Left renal pelvis (tissue), 4 donors: Measurements from ENCODE around the gene DZIP3. TPM values are rescaled to one million over a fixed set of nuclear protein-coding genes. Genes with fewer than 3 reads are reported as not detected.
A peak's percentile ranks its signal among the peaks of the same experiment; 100 is the strongest.

Experiments
- DNase-seq, 4 donors: peaks; one replicate each; pipeline ENCODE4 v3.0.0-alpha.2; 2013; ENCODE audit warnings: low read depth in 4 of 4, low spot score in 3 of 4
- polyA plus RNA-seq, 4 donors: library from polyadenylated mRNA; unstranded; fragments of 120-200 nt; gene quantifications; one replicate each; pipeline ENCODE4 v1.2.1, GENCODE V29; 2013; ENCODE audit not compliant: insufficient read length in 4 of 4

The DZIP3 gene, protein sequence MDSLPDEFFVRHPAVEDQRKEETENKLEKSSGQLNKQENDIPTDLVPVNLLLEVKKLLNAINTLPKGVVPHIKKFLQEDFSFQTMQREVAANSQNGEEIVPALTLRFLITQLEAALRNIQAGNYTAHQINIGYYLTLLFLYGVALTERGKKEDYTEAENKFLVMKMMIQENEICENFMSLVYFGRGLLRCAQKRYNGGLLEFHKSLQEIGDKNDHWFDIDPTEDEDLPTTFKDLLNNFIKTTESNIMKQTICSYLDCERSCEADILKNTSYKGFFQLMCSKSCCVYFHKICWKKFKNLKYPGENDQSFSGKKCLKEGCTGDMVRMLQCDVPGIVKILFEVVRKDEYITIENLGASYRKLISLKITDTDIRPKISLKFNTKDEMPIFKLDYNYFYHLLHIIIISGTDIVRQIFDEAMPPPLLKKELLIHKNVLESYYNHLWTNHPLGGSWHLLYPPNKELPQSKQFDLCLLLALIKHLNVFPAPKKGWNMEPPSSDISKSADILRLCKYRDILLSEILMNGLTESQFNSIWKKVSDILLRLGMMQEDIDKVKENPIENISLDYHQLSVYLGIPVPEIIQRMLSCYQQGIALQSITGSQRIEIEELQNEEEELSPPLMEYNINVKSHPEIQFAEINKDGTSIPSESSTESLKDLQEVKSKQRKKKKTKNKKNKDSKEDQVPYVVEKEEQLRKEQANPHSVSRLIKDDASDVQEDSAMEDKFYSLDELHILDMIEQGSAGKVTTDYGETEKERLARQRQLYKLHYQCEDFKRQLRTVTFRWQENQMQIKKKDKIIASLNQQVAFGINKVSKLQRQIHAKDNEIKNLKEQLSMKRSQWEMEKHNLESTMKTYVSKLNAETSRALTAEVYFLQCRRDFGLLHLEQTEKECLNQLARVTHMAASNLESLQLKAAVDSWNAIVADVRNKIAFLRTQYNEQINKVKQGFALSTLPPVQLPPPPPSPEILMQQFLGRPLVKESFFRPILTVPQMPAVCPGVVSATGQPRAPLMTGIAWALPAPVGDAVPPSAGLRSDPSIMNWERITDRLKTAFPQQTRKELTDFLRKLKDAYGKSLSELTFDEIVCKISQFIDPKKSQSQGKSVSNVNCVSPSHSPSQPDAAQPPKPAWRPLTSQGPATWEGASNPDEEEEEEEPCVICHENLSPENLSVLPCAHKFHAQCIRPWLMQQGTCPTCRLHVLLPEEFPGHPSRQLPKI
- 10 to 100 TPM; 21.5 to 39.9 (median 33.8) TPM for polyA plus RNA-seq

DNA sequence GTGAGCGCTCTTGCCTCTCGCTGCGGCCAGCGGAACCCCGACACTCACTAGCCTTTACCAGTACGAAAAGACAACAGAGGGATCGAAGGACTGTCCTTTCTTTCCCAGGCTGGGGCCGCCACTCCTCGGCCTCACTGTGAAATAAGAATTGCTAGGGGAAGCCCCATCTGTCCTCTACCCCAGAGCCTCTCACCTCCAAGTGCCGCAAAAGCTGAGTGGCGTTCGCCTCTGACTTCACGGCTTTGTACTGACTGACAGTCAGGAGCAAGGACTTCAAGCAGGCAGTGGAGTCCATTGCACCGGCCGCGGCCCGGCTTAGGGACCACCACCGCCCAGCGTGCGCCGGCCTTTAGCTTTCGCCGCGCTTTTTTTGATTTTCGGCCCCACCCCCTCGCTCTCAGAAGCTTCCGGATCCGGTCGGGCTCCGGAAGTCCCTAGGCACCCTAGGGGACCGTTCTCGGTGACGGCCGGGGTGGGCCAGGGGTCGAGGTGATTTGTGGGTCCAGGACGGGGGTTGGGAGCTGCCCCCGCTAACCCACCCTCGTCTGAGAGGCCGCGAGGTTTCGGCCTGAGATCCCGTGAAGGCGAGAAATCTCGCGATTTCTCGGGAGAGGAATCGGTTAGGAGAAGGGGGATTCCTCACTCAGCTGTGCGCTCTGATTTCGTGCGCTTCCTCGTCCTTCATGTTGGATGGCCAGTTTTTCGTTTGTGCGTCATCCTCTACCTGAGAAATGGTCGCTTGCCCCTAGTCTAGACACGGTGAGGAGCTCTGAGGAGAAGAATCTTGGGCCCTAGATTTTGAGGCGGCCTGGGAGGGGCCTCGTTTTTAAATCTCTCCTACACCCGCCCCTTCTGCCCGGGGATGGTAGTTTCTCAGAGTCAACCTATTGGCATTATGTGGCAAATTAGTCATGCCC is at the start of gene DZIP3, which contains the start of gene CIP2A:
Gene DZIP3, plus strand, starts transcription at position 642 of the 917 bp plus-strand sequence. CDS start 15,685 bp downstream, outside the sequence.
Gene CIP2A, minus strand, starts transcription at position 358 of the 917 bp plus-strand sequence. Its CDS starts 63 bp downstream, at position 295.
- DNase-seq = peak; percentile 89 to 92 (median 90)

DNA sequence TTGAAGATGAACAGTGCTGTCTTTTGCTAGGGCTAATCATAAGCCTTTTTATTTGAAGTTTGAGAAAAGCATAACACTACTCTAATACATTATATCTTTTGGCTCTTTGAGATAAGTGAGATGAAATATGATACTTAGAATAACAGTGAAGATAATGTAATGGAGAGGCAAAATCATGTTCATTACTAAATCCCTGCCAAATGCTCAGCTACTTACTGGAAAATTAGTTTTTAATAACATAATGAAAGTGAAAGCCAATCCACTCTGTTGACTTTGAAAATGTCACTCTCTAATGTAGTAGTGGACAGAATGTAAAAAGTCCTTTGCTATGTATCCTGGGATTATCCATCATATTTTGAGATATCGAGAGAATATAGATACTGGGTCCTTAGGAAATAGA is 43.3 kb upstream of the DZIP3 start:
- DNase-seq = no peak

DNA sequence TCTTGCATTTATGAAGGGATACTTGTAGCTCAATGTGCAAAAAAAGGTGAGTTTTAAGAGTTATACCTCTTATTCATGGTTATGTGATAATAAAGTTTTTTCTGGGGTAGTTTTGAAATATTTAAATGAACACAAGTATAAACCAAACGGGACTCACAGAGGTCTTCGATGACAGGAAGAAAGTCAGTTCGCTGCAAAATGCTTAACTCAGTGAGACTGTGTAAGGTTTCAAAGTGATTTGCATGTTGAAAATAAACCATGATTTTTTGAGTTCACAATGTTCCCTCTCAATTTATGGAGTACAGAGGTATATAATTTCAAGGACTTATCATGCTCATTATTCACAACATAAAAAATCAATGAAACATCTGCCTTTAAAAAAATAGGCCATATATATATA is 42.8 kb upstream of the DZIP3 start:
- no peak for DNase-seq

DNA sequence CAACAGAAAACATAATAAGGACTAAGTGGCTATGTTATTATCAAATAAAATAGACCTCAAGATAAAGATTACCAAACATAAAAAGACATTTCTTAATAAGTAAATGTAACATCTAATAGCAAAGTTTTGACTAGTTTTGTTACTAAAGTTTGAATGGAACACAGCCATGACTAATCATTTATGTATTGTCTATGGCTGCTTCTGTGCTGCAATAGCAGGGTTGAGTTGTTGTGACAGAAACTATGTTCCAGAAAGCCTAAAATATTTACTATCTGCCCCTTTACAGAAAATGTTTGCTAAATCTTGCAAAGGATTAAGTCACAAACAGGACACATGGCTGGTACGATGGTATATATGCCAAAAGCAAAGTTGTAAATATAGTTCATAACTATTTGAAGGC is 41.2 kb upstream of the DZIP3 start:
- DNase-seq = no peak

DNA sequence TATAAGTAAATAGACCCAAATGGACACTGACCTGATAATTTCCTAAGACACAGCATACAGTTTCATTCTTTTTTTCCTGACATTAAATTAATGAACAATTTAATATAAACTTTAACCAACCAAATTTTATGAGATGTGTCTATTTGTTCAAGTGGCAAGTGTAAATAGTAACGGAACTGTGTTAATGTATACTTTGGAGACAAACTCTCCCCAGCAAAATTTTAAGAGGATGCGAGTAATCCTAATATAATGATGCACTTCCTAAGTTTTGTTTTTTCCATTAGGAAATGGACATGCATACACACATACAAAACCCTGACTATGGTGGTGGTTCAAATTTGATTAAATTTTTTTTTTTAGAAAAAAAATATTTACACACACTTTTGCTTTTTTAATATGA is 40.6 kb upstream of the DZIP3 start:
- no peak for DNase-seq

DNA sequence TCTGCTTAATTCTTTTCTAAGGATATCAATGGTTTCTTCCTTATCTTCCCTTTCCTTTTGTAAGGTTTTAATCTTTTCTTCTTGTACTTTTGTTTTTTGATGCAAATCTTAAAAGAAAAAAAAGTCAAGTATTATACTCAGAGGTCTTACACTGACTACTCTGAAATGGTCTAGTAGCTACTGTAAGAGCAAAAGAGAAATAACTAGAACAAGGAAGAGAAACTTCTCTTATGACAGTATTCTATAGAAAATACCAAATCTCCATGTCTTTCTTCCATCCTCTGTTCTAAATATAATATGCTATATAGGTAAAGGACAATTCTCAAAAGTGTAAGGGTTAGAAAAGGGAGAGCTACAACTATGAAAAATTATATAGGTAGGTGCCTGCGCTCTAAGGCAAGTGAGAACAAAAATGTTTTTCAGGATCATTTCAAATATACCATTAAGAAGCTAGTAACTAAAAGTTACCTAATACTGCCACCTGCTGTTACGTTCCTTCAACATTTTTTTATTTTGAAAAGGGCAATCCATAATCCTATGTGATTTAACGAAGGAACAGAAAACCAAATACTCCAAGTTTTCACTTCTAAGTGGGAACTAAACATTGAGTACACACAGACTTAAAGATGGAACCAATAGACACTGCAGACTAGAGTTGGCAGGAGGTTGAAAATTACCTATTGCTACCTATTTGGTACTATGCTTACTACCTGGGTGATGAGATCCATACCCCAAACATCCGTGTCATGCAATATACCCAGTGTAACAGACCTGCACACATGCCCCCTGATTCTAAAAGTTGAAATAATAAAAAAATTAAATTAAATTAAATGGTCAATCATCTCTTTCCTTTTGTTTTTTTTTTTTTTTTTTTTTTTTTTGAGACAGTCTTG is 37.0 kb upstream of the DZIP3 start:
- DNase-seq = peak in 2 of 4 donors; percentile 17 to 20

DNA sequence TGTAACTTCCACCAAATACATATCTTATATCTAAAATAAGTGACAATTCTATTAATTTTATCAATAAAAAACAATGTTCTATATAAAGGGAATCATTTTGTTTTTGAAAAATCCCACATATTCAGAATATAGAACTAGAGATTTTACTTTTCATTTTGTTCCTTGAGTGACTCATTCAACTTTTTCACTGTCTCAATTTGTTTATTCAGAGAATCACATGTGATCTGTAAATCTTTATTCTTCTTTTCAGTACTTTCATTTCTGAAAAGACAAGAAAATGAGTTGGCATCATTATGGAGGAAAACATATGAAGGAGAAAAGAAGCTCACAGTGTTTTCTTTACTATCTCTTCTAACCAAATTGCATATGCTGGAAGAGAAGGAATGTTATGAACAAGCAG is 35.3 kb upstream of the DZIP3 start:
- no peak for DNase-seq

DNA sequence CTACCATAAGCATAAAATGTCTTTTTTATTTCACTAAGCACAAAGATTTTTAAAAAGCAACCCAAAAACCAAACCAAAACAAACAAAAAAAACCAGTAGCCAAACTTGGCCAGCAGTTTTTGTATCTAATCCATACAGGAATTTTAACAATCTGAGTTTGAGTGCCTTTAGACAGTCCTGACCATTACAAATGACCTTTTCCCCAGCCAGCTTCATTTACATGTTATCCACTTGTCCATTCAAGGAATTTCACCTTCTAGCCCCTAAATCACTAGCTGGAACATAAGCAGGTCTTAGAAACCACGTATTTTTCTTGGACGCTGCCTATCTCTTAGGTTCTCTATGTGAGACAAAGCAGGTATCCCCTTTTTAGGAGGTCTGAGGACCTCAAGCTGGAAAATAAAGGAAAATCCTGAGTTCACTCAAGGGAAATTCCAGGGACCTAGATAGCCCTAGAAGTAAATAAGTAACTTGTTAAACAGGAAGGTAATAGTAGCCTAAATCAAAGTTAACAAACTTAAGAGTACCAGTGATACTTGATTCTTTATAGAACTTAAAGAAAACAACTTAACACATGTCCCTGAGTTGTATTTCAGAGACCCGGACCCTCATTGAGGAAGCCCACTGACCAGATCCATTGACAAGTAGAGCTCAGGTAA is 34.5 kb upstream of the DZIP3 start:
- DNase-seq = no peak

DNA sequence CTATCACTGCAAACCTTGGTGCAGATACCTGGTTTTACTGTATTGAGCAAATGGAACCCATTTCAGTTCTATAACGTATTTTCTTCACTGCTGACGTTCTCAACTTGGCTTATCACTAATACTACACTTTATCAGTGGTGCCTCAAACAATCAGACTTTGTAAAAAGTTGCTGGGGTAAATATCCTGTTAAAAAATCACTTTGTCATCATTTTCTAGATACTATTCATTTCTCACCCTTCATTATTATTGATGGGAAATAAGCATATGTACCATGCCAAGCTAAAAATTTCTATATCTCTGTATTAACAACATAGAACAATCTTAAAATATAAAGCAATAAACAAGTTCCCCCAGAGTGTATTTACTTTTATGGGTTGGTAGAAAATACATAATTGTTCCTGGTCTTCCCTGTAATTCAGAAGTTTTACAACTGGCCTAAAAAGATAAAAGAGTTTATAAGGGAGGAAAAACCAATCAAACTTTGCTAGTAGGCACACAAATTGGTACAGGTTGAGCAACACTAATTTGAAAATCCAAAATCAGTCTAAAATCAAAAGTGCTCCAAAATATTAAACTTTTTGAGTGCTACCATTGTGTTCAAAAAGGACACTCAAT is 33.4 kb upstream of the DZIP3 start:
- no peak for DNase-seq

DNA sequence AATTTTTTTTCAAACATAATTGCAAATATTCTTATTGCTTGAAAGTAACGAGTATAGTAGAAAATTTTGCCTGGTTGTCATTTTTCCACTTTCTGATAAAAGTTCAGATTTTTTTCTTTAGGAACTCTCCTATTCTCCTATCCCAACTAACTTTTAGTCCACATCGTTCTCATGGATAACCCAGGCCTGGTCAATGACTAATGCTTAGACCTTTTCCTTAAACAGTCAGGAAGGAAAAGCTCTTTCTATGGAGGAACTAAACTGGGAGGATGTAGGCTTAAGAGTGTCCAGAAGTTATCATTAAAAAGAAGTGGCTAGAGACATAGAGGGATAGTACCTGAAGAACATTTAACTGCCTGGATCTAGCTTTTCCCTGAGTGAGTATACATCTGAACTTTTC is 27.0 kb upstream of the DZIP3 start:
- no peak for DNase-seq

DNA sequence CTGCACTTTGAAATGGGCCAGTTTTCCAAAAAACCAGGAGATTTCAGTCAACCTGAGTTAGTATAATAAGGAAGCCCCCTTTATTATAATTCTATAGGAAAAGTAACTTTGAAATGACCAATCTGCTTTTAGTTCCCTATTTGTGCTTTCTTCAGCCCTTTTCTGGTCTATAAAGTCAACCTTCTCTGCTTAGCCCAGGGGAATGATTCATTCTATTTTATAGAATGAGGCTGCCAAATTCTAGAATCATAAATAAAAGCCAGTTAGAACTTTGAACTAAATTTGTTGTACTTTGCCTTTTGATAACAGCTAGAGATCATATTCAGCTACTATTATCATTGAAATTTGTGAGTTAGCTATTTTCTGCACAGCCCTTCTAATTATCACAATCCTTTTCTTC is 25.0 kb upstream of the DZIP3 start:
- DNase-seq = no peak

DNA sequence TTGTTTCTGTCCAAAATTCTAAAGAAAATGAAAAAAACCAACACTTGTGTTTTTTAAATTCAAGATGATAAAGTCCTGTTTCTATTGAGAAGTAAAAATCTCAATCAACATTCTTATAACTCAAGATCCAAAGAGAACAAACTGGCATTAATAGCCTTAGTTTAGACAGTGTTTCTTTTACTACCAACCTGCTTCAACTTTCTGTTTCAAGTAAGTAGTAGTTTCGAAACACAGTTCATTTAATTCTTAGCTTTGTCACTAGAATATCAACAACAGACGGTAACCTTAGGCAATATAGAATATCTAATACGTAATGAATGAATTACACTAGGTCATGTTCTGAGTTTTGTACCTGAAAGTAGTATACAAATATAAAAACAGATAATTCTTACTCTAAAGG is 24.0 kb upstream of the DZIP3 start:
- no peak for DNase-seq

DNA sequence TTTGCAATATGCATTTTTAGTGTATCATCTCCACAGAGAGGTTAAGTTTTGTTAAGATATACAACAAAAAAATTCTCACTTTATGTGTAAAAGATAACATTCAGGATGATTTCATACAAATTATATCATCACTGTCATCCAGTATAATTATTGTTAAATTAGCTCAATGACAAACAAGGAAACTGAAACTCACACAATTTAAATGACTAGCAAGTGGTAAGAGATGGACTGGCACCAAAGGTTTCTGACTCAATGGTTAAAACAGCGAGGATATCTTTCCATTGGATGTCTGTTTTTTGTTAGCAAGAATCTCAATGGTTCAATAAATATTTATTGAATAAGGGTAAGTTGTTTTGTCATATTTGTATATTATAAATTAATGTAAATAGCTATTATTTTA is 22.9 kb upstream of the DZIP3 start:
- DNase-seq = no peak

DNA sequence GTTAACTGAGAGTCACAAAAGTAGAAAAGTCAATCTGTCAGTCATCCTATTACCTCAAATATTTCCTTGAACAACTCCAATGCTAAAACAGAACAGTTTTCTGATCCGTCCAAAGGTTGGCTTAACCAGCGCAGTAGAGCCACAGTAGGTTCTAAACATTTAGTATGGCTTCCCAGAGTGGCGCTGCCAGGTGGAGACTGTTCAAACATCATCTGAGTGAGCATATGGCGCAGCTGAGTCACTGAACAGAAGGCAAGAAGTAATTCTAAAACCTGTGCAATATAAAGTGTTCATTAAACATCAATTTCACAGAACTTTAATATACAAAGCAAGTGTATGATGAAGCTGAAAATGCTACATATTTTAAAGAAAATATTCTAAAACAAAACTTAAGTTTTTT is 20.2 kb upstream of the DZIP3 start:
- DNase-seq = no peak

DNA sequence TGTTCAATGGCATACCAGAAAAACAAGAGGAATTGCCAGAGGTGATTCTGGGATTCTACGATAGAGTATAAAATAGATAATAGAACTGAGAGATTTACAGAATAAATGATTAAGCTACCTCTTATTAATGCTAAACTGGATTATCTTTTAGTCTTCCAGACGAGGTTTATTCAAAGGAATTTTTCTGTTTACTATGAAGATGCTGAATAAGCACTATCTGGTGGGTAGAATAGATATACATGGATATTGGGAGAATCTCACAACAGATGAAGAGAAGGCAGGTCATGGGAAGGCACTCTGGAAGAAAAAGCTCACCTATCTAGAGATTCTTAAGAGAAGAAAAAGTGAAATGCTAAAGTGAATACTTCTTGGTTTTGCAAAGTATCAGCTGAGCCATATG is 11.5 kb upstream of the DZIP3 start:
- no peak for DNase-seq

DNA sequence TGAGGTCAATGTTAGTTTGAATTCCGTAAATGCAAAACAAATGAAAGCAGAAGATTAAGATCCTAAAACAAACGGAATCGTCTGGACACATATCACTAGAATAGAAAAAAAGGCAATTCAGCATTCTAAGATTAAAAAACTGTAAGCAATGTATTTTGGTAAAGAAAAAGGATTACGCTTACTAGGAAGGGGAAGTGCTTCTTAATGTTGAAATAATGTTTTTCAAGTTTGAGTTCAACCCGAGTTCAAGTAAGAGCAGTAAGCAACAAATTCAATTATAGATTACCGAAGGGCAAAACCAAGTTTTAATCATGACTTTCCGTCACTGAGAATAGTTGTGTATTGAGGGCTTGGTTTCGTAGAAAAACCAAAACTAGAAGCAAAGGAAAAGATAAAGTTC is 921 bp upstream of the DZIP3 start:
- no peak for DNase-seq

DNA sequence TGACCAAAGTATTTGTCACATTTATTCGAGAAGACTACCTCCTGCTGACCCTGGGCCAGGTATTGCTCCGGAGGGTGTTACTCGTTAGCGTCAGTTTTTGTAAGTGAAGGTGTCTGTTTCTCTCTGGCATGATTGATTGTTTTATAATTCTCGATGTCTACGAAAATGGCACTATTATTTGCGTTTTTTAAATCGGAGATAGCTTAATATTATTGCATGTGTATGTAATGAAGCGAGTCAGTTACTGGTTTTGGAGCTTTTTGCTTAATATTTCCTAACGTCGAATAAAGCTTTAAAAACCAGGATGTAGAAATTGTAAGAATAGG is 439 bp downstream of the DZIP3 start:
- DNase-seq = no peak

DNA sequence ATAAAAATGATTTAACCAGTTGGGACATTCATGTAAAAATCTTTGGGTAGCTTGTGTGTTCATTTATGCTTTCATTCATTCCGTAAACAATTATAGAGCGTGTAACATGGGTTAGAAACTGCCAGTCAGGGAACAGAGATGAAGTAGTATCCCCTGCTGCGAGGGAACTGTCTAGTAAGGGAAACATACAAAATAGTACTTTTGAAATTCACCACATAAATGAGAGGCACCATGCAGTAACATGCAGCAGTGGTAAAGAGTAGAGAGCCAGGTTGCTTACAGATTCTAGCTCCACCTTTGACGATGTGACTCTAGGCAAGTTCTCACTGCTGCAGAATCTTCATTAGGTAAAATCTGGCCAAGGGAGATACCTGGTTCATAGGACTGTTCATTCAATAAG is 938 bp downstream of the DZIP3 start:
- no peak for DNase-seq
